HEK293 (cell line): ENCODE data around the gene EPHB1.

Source experiments
- CTCF ChIA-PET: fragments of 350-600 bp; formaldehyde crosslinking; extraction: SDS; loops from one replicate; lab custom pipeline; 2021; ENCODE audit warnings: antibody characterized with exemption; lab: Yijun Ruan, JAX
- POLR2A ChIA-PET: fragments of 300-600 bp; formaldehyde crosslinking; extraction: SDS; loops from one replicate; lab custom pipeline; 2020; ENCODE audit warnings: antibody characterized with exemption, inconsistent platforms; lab: Yijun Ruan, JAX
- H3K27ac ChIP-seq: fragments of 200-500 bp; sonication (Bioruptor generic); 2 replicates; pipeline ENCODE4 v1.5.1; 2014; ENCODE audit warnings: low read depth, low read length, control low read depth, inconsistent platforms; ENCODE audit errors: extremely low read depth
- H3K36me3 ChIP-seq, 2 experiments: fragments of 200-500 bp in 1 of 2; sonication (Bioruptor generic) in 1 of 2; 1 replicate in 1 of 2; 2 replicates in 1 of 2; pipeline ENCODE4 v1.5.1; 2014 to 2017; ENCODE audit warnings: inconsistent platforms in 2 of 2, low read length in 2 of 2; ENCODE audit not compliant: control insufficient read depth in 2 of 2, insufficient read depth in 1 of 2
- H3K4me1 ChIP-seq: fragments of 200-500 bp; sonication (Bioruptor generic); 2 replicates; pipeline ENCODE4 v1.5.1; 2014; ENCODE audit warnings: mild to moderate bottlenecking, low read length, inconsistent platforms; ENCODE audit not compliant: control insufficient read depth, insufficient read depth
- H3K4me3 ChIP-seq: 2 replicates; pipeline ENCODE4 v1.5.1; 2011; ENCODE audit warnings: low read depth, mild to moderate bottlenecking, control low read depth, low read length, moderate library complexity
- H3K9me3 ChIP-seq: fragments of 200-500 bp; sonication (Bioruptor generic); 2 replicates; pipeline ENCODE4 v1.5.1; 2014; ENCODE audit warnings: low read depth, low read length, inconsistent platforms; ENCODE audit not compliant: control insufficient read depth, insufficient read depth
- GLIS1 ChIP-seq: fragments of 450-650 bp; formaldehyde crosslinking; IDR thresholded peaks from 2 replicates; pipeline ENCODE4 v1.5.1; 2016; ENCODE audit warnings: missing biosample characterization, missing genetic modification characterization
- HOXD13 ChIP-seq: sonication (generic); formaldehyde crosslinking; IDR thresholded peaks from 2 replicates; pipeline ENCODE4 v1.8.0; 2022; ENCODE audit warnings: missing genetic modification reagents, borderline replicate concordance
- KLF1 ChIP-seq: fragments of 450-650 bp; formaldehyde crosslinking; IDR thresholded peaks from 2 replicates; pipeline ENCODE4 v1.5.1; 2016; ENCODE audit warnings: missing biosample characterization, missing genetic modification characterization
- PRDM1 ChIP-seq: fragments of 450-650 bp; formaldehyde crosslinking; IDR thresholded peaks from 2 replicates; pipeline ENCODE4; 2016; ENCODE audit warnings: missing biosample characterization, missing genetic modification characterization
- SCRT2 ChIP-seq: fragments of 450-650 bp; formaldehyde crosslinking; IDR thresholded peaks from 2 replicates; pipeline ENCODE4 v1.5.1; 2016; ENCODE audit warnings: missing biosample characterization, missing genetic modification characterization
- ZNF169 ChIP-seq: fragments of 450-650 bp; formaldehyde crosslinking; IDR thresholded peaks from 2 replicates; pipeline ENCODE4 v1.5.1; 2016; ENCODE audit warnings: missing biosample characterization, missing genetic modification characterization
- ZNF292 ChIP-seq: fragments of 450-650 bp; formaldehyde crosslinking; IDR thresholded peaks from 2 replicates; pipeline ENCODE4 v1.5.1; 2016; ENCODE audit warnings: low read depth, missing biosample characterization, missing genetic modification characterization, borderline replicate concordance
- ZNF366 ChIP-seq: fragments of 450-650 bp; formaldehyde crosslinking; conservative IDR thresholded peaks from 2 replicates; pipeline ENCODE4 v1.5.1; 2016; ENCODE audit warnings: missing biosample characterization, missing genetic modification characterization
- ZNF37A ChIP-seq: fragments of 450-650 bp; IDR thresholded peaks from 2 replicates; pipeline ENCODE4 v1.5.1; 2018; ENCODE audit warnings: missing biosample characterization, missing genetic modification characterization
- ZNF510 ChIP-seq: fragments of 450-650 bp; formaldehyde crosslinking; IDR thresholded peaks from 2 replicates; pipeline ENCODE4 v1.5.1; 2018; ENCODE audit warnings: mild to moderate bottlenecking, missing genetic modification characterization, missing biosample characterization; ENCODE audit not compliant: insufficient replicate concordance
- ZNF529 ChIP-seq: fragments of 450-650 bp; formaldehyde crosslinking; IDR thresholded peaks from 2 replicates; pipeline ENCODE4 v1.5.1; 2017; ENCODE audit warnings: missing genetic modification characterization, missing biosample characterization; ENCODE audit not compliant: insufficient replicate concordance
- ZNF596 ChIP-seq: fragments of 450-650 bp; IDR thresholded peaks from 2 replicates; pipeline ENCODE4 v1.5.0; 2018; ENCODE audit warnings: missing biosample characterization, mild to moderate bottlenecking, missing genetic modification characterization, moderate library complexity
- ZNF677 ChIP-seq: fragments of 450-650 bp; IDR thresholded peaks from 2 replicates; pipeline ENCODE4 v1.5.0; 2018; ENCODE audit warnings: missing biosample characterization, mild to moderate bottlenecking, missing genetic modification characterization, moderate library complexity
- TF ChIP-seq, protein P1 (sequence below): fragments of 450-650 bp; formaldehyde crosslinking; IDR thresholded peaks from 2 replicates; pipeline ENCODE4 v1.5.1; 2016; ENCODE audit warnings: missing biosample characterization, missing genetic modification characterization
- TF ChIP-seq, protein P2 (sequence below): fragments of 450-650 bp; formaldehyde crosslinking; IDR thresholded peaks from 2 replicates; pipeline ENCODE4 v1.5.1; 2016; ENCODE audit warnings: missing biosample characterization, missing genetic modification characterization
- TF ChIP-seq, protein P3 (sequence below): fragments of 450-650 bp; formaldehyde crosslinking; IDR thresholded peaks from 2 replicates; pipeline ENCODE4 v1.5.1; 2016; ENCODE audit warnings: missing biosample characterization, missing genetic modification characterization
- TF ChIP-seq, protein P4 (sequence below): fragments of 450-650 bp; formaldehyde crosslinking; IDR thresholded peaks from 2 replicates; pipeline ENCODE4 v1.5.1; 2016; ENCODE audit warnings: missing biosample characterization, missing genetic modification characterization
- TF ChIP-seq, protein P5 (sequence below): fragments of 450-650 bp; IDR thresholded peaks from 2 replicates; pipeline ENCODE4 v1.5.1; 2018; ENCODE audit warnings: missing biosample characterization, missing genetic modification characterization

Gene EPHB1

DNA sequence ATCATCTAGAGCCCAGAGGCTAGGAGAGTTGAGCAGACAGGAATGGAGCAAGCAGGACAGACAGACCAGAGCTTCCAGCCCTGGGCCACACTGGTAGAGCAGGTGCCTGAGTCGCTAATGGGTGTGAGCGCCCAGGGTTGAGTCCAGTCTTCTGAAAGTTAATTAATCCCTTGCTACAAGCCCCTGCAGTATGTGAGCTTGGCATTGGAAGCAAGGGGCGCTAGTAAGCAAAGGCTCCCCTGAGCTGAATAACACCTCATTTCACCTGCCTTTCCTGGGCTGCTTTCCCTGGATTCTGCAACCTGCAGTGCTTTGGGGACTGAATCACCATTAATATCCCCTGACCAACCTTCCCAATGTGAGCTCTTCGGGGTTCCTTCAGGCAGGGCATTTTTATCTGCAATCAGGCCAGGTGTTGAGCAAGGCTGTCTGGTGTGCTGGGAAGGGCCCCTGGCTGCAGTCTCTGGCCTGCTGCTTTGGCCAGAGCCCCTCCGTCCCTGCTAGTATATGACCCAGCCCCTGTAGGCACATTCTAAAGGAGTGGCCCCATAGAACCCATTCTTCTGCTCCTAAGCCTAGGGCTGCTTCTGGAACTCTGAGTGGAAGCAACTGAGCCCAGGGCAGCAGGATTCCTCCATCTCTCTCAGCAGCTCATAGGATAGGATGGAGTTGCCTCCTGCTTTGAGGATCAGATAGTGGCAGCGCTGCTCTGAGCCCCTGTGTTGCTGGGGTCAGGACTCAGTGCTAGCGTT is 45.1 kb upstream of the EPHB1 start (continued):
- TF ChIP-seq, protein P1, sequence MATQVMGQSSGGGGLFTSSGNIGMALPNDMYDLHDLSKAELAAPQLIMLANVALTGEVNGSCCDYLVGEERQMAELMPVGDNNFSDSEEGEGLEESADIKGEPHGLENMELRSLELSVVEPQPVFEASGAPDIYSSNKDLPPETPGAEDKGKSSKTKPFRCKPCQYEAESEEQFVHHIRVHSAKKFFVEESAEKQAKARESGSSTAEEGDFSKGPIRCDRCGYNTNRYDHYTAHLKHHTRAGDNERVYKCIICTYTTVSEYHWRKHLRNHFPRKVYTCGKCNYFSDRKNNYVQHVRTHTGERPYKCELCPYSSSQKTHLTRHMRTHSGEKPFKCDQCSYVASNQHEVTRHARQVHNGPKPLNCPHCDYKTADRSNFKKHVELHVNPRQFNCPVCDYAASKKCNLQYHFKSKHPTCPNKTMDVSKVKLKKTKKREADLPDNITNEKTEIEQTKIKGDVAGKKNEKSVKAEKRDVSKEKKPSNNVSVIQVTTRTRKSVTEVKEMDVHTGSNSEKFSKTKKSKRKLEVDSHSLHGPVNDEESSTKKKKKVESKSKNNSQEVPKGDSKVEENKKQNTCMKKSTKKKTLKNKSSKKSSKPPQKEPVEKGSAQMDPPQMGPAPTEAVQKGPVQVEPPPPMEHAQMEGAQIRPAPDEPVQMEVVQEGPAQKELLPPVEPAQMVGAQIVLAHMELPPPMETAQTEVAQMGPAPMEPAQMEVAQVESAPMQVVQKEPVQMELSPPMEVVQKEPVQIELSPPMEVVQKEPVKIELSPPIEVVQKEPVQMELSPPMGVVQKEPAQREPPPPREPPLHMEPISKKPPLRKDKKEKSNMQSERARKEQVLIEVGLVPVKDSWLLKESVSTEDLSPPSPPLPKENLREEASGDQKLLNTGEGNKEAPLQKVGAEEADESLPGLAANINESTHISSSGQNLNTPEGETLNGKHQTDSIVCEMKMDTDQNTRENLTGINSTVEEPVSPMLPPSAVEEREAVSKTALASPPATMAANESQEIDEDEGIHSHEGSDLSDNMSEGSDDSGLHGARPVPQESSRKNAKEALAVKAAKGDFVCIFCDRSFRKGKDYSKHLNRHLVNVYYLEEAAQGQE (tag by site-specific recombination): no peak
- TF ChIP-seq ZNF677 (no peak), ZNF37A (tag by site-specific recombination) (no peak), HOXD13 (CRISPR knock-in tag) (no peak)
- TF ChIP-seq, protein P2, sequence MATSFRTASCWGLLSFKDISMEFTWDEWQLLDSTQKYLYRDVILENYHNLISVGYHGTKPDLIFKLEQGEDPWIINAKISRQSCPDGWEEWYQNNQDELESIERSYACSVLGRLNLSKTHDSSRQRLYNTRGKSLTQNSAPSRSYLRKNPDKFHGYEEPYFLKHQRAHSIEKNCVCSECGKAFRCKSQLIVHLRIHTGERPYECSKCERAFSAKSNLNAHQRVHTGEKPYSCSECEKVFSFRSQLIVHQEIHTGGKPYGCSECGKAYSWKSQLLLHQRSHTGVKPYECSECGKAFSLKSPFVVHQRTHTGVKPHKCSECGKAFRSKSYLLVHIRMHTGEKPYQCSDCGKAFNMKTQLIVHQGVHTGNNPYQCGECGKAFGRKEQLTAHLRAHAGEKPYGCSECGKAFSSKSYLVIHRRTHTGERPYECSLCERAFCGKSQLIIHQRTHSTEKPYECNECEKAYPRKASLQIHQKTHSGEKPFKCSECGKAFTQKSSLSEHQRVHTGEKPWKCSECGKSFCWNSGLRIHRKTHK (tag by site-specific recombination): no peak

DNA sequence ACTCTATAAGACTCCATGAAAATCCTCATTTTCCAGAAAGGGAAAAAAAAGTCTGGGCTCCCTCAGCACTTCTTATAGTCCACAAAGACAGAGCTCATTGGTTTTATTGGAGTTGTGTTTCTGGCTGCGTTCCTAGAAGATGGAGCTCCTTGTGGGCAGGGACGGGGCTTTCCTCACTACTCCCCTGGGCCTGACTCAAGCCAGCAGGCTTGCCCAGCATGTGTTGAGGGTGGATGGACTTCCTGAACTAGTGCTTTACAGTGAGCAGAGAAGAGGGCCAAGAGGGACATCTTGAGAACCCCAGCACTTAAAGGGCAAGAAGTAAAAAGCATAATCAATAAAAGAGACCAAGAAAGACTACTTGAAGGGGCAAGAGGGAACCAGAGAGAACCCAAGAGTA is 43.2 kb upstream of the EPHB1 start:
- TF ChIP-seq KLF1 (tag by site-specific recombination): no peak
- TF ChIP-seq ZNF292: no peak
- TF ChIP-seq ZNF596 (tag by site-specific recombination): no peak
- TF ChIP-seq ZNF510: no peak
- TF ChIP-seq, protein P3, sequence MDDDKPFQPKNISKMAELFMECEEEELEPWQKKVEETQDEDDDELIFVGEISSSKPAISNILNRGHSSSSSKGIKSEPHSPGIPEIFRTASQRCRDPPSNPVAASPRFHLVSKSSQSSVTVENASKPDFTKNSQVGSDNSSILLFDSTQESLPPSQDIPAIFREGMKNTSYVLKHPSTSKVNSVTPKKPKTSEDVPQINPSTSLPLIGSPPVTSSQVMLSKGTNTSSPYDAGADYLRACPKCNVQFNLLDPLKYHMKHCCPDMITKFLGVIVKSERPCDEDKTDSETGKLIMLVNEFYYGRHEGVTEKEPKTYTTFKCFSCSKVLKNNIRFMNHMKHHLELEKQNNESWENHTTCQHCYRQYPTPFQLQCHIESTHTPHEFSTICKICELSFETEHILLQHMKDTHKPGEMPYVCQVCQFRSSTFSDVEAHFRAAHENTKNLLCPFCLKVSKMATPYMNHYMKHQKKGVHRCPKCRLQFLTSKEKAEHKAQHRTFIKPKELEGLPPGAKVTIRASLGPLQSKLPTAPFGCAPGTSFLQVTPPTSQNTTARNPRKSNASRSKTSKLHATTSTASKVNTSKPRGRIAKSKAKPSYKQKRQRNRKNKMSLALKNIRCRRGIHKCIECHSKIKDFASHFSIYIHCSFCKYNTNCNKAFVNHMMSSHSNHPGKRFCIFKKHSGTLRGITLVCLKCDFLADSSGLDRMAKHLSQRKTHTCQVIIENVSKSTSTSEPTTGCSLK: no peak
- TF ChIP-seq, protein P4, sequence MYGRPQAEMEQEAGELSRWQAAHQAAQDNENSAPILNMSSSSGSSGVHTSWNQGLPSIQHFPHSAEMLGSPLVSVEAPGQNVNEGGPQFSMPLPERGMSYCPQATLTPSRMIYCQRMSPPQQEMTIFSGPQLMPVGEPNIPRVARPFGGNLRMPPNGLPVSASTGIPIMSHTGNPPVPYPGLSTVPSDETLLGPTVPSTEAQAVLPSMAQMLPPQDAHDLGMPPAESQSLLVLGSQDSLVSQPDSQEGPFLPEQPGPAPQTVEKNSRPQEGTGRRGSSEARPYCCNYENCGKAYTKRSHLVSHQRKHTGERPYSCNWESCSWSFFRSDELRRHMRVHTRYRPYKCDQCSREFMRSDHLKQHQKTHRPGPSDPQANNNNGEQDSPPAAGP (tag by site-specific recombination): no peak
- no peak for TF ChIP-seq ZNF366 (tag by site-specific recombination)
- TF ChIP-seq, protein P5, sequence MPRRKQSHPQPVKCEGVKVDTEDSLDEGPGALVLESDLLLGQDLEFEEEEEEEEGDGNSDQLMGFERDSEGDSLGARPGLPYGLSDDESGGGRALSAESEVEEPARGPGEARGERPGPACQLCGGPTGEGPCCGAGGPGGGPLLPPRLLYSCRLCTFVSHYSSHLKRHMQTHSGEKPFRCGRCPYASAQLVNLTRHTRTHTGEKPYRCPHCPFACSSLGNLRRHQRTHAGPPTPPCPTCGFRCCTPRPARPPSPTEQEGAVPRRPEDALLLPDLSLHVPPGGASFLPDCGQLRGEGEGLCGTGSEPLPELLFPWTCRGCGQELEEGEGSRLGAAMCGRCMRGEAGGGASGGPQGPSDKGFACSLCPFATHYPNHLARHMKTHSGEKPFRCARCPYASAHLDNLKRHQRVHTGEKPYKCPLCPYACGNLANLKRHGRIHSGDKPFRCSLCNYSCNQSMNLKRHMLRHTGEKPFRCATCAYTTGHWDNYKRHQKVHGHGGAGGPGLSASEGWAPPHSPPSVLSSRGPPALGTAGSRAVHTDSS (tag by site-specific recombination): no peak
- TF ChIP-seq ZNF529 (tag by site-specific recombination): no peak
- TF ChIP-seq PRDM1 (tag by site-specific recombination): no peak
- TF ChIP-seq, protein P1 (tag by site-specific recombination): no peak
- TF ChIP-seq SCRT2: no peak
- TF ChIP-seq ZNF169: no peak
- no peak for TF ChIP-seq GLIS1 (tag by site-specific recombination)
- Histone ChIP-seq H3K9me3 (no peaks in the 10 kb centered on the region), H3K4me1 (no peaks in the 10 kb centered on the region), H3K27ac (no peak overlapping the region), H3K36me3 (no peaks in the 10 kb centered on the region), H3K4me3 (no peak overlapping the region)
- ChIA-PET CTCF (no interaction called here), POLR2A (no interaction called here)
